Activated T-cell treated with anti-CD3 and anti-CD28 coated beads for 1 hour (primary cell): ENCODE measurements around the gene PER3.

Experiments used
- DNase-seq: peaks from one replicate; pipeline ENCODE4 v3.0.0-alpha.2; 2020; ENCODE audit warnings: low read depth

Gene PER3

GRCh38 chr1:7783826-7784491 lies at the start of gene PER3:
PER3 (plus strand) TSS chr1:7784291; CDS start chr1:7784878, 587 bp downstream.
- DNase-seq = peak; percentile 83

GRCh38 chr1:7738044-7738443 lies 46.0 kb upstream of the PER3 start:
- DNase-seq = no peak

- no peak for DNase-seq
These were observed 40.7 kb upstream of the PER3 start for GRCh38 chr1:7743346-7743745.

- DNase-seq = no peak
These were observed 39.2 kb upstream of the PER3 start for GRCh38 chr1:7744882-7745281.

GRCh38 chr1:7745783-7746182 lies 38.3 kb upstream of the PER3 start:
- DNase-seq = no peak

- no peak for DNase-seq
These were observed 36.5 kb upstream of the PER3 start for GRCh38 chr1:7747605-7748004.

GRCh38 chr1:7749126-7749525 lies 35.0 kb upstream of the PER3 start:
- no peak for DNase-seq

GRCh38 chr1:7751174-7751573 lies 32.9 kb upstream of the PER3 start:
- DNase-seq = no peak

GRCh38 chr1:7752512-7753417 lies 31.3 kb upstream of the PER3 start:
- peak; percentile 32 for DNase-seq

GRCh38 chr1:7753641-7754040 lies 30.4 kb upstream of the PER3 start:
- DNase-seq = no peak

GRCh38 chr1:7754234-7754633 lies 29.9 kb upstream of the PER3 start:
- DNase-seq = no peak

GRCh38 chr1:7755448-7755847 lies 28.6 kb upstream of the PER3 start:
- no peak for DNase-seq

GRCh38 chr1:7760245-7760644 lies 23.8 kb upstream of the PER3 start:
- DNase-seq = no peak

GRCh38 chr1:7761103-7761502 lies 23.0 kb upstream of the PER3 start:
- no peak for DNase-seq

- no peak for DNase-seq
These were observed 16.9 kb upstream of the PER3 start for GRCh38 chr1:7767176-7767575.

- DNase-seq = no peak
These were observed 15.5 kb upstream of the PER3 start for GRCh38 chr1:7768583-7768982.

- DNase-seq = no peak
These were observed 14.2 kb upstream of the PER3 start for GRCh38 chr1:7769673-7770412.

- no peak for DNase-seq
These were observed 13.5 kb upstream of the PER3 start for GRCh38 chr1:7770669-7770996.

- DNase-seq = peak; percentile 87
These were observed 12.9 kb upstream of the PER3 start, which contains the start of gene VAMP3 for GRCh38 chr1:7770997-7771822. VAMP3 (plus strand) TSS chr1:7771296; CDS start chr1:7771384, 88 bp downstream.

GRCh38 chr1:7771823-7772299 lies 12.2 kb upstream of the PER3 start:
- DNase-seq = no peak

- DNase-seq = no peak
These were observed 6.5 kb upstream of the PER3 start for GRCh38 chr1:7777591-7777990.
